B cell (primary cell): Measurements from ENCODE around the gene NOTCH3.

Experiments
- EZH2 ChIP-seq: IDR thresholded peaks from 2 replicates; pipeline ENCODE4 v1.6.1; 2012; ENCODE audit warnings: borderline replicate concordance, low read depth, mild to moderate bottlenecking, moderate library complexity, low read length; ENCODE audit not compliant: insufficient read depth, poor library complexity, severe bottlenecking
- TF ChIP-seq, protein P1 (sequence below): fragments of 200-600 bp; IDR thresholded peaks from one replicate; pipeline ENCODE4 v1.8.0; 2022; ENCODE audit warnings: antibody characterized with exemption, mild to moderate bottlenecking

GRCh38 chr19:15247107-15248014, 46.6 kb upstream of the NOTCH3 start:
- TF ChIP-seq, protein P1, sequence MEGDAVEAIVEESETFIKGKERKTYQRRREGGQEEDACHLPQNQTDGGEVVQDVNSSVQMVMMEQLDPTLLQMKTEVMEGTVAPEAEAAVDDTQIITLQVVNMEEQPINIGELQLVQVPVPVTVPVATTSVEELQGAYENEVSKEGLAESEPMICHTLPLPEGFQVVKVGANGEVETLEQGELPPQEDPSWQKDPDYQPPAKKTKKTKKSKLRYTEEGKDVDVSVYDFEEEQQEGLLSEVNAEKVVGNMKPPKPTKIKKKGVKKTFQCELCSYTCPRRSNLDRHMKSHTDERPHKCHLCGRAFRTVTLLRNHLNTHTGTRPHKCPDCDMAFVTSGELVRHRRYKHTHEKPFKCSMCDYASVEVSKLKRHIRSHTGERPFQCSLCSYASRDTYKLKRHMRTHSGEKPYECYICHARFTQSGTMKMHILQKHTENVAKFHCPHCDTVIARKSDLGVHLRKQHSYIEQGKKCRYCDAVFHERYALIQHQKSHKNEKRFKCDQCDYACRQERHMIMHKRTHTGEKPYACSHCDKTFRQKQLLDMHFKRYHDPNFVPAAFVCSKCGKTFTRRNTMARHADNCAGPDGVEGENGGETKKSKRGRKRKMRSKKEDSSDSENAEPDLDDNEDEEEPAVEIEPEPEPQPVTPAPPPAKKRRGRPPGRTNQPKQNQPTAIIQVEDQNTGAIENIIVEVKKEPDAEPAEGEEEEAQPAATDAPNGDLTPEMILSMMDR, result no peak
- TF ChIP-seq EZH2, result no peak
